ENCODE data around the gene CBR1. TPM values are rescaled to one million over a fixed set of nuclear protein-coding genes. Genes with fewer than 3 reads are reported as not detected.

CBR1 gene
- total and polyA plus RNA-seq, 9 of the 15 experiments (the other 6 are each of a cell fraction or from before 2014, with no cell fraction given): 2.5 to 33.8 (median 15.1) TPM

DNA sequence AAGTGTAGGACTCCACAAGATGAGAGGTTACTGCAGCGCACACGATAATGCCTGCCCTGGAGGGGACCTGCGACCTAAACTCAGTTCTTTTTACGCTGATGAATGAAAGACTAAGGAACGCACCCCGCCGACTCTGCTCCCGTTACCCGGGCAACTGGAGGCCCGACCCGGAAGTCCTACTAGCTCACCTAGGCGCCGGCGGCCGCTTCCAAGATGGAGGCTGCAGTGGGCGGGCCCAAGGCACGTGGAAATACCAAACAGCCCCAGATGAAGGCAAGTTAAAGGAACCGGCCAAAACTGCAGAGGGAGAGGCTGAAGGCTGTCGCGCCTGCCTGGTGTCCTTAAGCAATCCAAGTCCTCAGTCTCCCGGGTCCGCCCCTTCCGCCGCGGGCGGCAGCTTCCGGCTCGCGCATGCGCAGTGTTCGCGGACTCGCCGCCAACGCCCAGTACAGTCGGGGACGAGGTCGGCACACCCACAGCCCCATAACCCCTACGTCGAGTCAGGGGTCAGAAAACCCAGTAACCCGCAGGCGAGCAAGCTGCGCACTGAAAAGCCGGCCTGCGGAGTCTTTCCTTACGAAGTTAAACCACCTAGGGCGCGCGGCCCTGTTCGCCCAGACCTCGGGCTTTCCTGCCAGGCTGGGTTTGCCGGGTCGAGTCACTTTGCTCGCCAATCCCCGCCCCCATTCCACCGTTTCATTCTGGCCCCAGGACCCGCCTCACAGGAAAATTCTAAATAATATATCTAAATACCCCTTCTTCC lies 9.5 kb upstream of the CBR1 start, which contains the start of gene SETD4:
Gene SETD4 (minus strand): TSS at position 368 of the 763 bp plus-strand sequence. CDS start 1,638 bp downstream, outside the sequence.
- Histone ChIP-seq H3K4me2 (ENCODE audit: insufficient read depth, low read length) (peak within 1 kb of the TSS; percentile 96), H3K27ac (ENCODE audit: extremely low read depth, low read depth, low read length) (peak within 1 kb of the TSS; percentile 86), H3K9me3 (replicated peaks; ENCODE audit: control insufficient read depth, insufficient read depth, low read depth, low read length) (no peaks in the 10 kb centered on the region), H3K9me1 (ENCODE audit: control insufficient read depth, insufficient read depth, low read length) (no peaks in the 10 kb centered on the region), H3K4me1 (replicated peaks in 1 of 2; ENCODE audit: control insufficient read depth in 2 of 2, insufficient read depth in 2 of 2, low read length in 2 of 2) (peaks cover 16 to 18% of the 10 kb centered on the region in 2 experiments; a peak in 4 of 5 replicates), H4K20me1 (replicated peaks; ENCODE audit: control insufficient read depth, insufficient read depth, low read length) (no peaks in the 10 kb centered on the region), H3K36me3 (ENCODE audit: control insufficient read depth, insufficient read depth, low read length) (peaks cover 36% of the 10 kb centered on the region), H2AFZ (ENCODE audit: low read depth, low read length) (peak within 1 kb of the TSS; percentile 92), H3K79me2 (ENCODE audit: control insufficient read depth, insufficient read depth, low read length) (peaks cover 23% of the 10 kb centered on the region), H3K27me3 (ENCODE audit: control insufficient read depth in 2 of 2, insufficient read depth in 2 of 2, low read length in 2 of 2) (no peaks in the 10 kb centered on the region), H3K9ac (ENCODE audit: insufficient read depth in 1 of 2, low read depth in 2 of 2, low read length in 2 of 2) (peak within 1 kb of the TSS; percentile 81 to 99), H3K4me3 (peak within 1 kb of the TSS; percentile 73)
- ATAC-seq: peak; percentile 95
- intact Hi-C loops (cut with micrococcal nuclease) (loop anchor here (5.0 kb wide), 1 partner anchor 52 kb away; no protein-coding TSS in a partner anchor), in situ Hi-C loops (cut with MboI) (no loop called here)
- WGBS (ENCODE audit: insufficient coverage, low coverage, missing lambda C conversion rate): under 1% methylated on average over 55 of the region's 57 CpGs
- peak; percentile 96 to 100 (median 99) for DNase-seq (ENCODE audit: extremely low read depth in 1 of 4, low spot score in 3 of 4)
- ChIA-PET CTCF (ENCODE audit: low intra/inter-chr PET ratio) (no interaction called here), POLR2A (interaction anchor here (0.6 to 1.9 kb wide), 11 partner anchors 9 to 95 kb away, joined by 3 to 12 read pairs (median 4); partner anchors contain the start of gene CBR1)
- FAIRE-seq: peak; percentile 77
- TSS peak; percentile 98 for BruUV-seq (replicated peaks)
- TF ChIP-seq, protein P1, sequence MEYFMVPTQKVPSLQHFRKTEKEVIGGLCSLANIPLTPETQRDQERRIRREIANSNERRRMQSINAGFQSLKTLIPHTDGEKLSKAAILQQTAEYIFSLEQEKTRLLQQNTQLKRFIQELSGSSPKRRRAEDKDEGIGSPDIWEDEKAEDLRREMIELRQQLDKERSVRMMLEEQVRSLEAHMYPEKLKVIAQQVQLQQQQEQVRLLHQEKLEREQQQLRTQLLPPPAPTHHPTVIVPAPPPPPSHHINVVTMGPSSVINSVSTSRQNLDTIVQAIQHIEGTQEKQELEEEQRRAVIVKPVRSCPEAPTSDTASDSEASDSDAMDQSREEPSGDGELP (CRISPR knock-in tag; IDR thresholded peaks at IDR 0.05; ENCODE audit: borderline replicate concordance): peak; percentile 78
- TF ChIP-seq, protein P2, sequence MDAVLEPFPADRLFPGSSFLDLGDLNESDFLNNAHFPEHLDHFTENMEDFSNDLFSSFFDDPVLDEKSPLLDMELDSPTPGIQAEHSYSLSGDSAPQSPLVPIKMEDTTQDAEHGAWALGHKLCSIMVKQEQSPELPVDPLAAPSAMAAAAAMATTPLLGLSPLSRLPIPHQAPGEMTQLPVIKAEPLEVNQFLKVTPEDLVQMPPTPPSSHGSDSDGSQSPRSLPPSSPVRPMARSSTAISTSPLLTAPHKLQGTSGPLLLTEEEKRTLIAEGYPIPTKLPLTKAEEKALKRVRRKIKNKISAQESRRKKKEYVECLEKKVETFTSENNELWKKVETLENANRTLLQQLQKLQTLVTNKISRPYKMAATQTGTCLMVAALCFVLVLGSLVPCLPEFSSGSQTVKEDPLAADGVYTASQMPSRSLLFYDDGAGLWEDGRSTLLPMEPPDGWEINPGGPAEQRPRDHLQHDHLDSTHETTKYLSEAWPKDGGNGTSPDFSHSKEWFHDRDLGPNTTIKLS (IDR thresholded peaks at IDR 0.05; ENCODE audit: borderline replicate concordance, low read depth): peak; percentile 42; the same call in 1 of the 2 replicates
- TF ChIP-seq, protein P3, sequence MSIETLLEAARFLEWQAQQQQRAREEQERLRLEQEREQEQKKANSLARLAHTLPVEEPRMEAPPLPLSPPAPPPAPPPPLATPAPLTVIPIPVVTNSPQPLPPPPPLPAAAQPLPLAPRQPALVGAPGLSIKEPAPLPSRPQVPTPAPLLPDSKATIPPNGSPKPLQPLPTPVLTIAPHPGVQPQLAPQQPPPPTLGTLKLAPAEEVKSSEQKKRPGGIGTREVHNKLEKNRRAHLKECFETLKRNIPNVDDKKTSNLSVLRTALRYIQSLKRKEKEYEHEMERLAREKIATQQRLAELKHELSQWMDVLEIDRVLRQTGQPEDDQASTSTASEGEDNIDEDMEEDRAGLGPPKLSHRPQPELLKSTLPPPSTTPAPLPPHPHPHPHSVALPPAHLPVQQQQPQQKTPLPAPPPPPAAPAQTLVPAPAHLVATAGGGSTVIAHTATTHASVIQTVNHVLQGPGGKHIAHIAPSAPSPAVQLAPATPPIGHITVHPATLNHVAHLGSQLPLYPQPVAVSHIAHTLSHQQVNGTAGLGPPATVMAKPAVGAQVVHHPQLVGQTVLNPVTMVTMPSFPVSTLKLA (conservative IDR thresholded peaks at IDR 0.05): peak; percentile 97 to 98
- TF ChIP-seq ZBTB7A (IDR thresholded peaks at IDR 0.05; ENCODE audit: borderline replicate concordance, control insufficient read depth, low read depth, low read length) (peak; percentile 82; the same call in 1 of the 2 replicates), ELF1 (tag; IDR thresholded peaks at IDR 0.05) (peak; percentile 96), ATF1 (CRISPR knock-in tag; IDR thresholded peaks at IDR 0.05) (no peak), ATF1 (tag; IDR thresholded peaks at IDR 0.05) (peak; percentile 67), BRD4 (IDR thresholded peaks at IDR 0.05) (peak; percentile 56; the same call in 1 of the 2 replicates), YY1 (IDR thresholded peaks at IDR 0.05; ENCODE audit: borderline replicate concordance in 1 of 3, control insufficient read depth in 1 of 3, extremely low read depth in 1 of 3, insufficient read depth in 3 of 3, insufficient read length in 1 of 3, insufficient replicate concordance in 2 of 3, low read depth in 1 of 3, low read length in 2 of 3) (peak; percentile 66 to 95 (median 93)), PHF8 (IDR thresholded peaks at IDR 0.05; ENCODE audit: borderline replicate concordance, low read length) (peak; percentile 87), NR4A1 (CRISPR knock-in tag; IDR thresholded peaks at IDR 0.05) (no peak), NR4A1 (tag; IDR thresholded peaks at IDR 0.05) (0 out of 2 replicates have a peak, but pooled peaks have one; percentile 39), DDX20 (tag; IDR thresholded peaks at IDR 0.05; ENCODE audit: low read depth) (no peak)
- TF ChIP-seq, protein P4, sequence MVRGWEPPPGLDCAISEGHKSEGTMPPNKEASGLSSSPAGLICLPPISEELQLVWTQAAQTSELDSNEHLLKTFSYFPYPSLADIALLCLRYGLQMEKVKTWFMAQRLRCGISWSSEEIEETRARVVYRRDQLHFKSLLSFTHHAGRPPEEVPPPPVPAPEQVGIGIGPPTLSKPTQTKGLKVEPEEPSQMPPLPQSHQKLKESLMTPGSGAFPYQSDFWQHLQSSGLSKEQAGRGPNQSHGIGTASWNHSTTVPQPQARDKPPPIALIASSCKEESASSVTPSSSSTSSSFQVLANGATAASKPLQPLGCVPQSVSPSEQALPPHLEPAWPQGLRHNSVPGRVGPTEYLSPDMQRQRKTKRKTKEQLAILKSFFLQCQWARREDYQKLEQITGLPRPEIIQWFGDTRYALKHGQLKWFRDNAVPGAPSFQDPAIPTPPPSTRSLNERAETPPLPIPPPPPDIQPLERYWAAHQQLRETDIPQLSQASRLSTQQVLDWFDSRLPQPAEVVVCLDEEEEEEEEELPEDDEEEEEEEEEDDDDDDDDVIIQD (CRISPR knock-in tag; IDR thresholded peaks at IDR 0.05): 0 out of 2 replicates have a peak, but pooled peaks have one; percentile 17

All from K562 (cell line).